Right hindlimb (tissue), 1 donor: ENCODE measurements around the gene DGKB.
A peak's percentile ranks its signal among the peaks of the same experiment; 100 is the strongest.

Experiments used
- DNase-seq: peaks from one replicate; pipeline ENCODE4 v3.0.0-alpha.2; 2018

The DGKB gene

GRCh38 chr7:14902589-14903067, at the start of gene DGKB:
Gene DGKB, minus strand, starts transcription at chr7:14902751.
- peak; percentile 53 for DNase-seq

- DNase-seq = no peak
Observed at GRCh38 chr7:14950013-14950412, 47.5 kb upstream of the DGKB start.

GRCh38 chr7:14938181-14938580, 35.6 kb upstream of the DGKB start:
- DNase-seq = no peak

- no peak for DNase-seq
Observed at GRCh38 chr7:14937581-14937980, 35.0 kb upstream of the DGKB start.

- peak; percentile 47 for DNase-seq
Observed at GRCh38 chr7:14936554-14936953, 34.0 kb upstream of the DGKB start.

GRCh38 chr7:14934839-14935238, 32.3 kb upstream of the DGKB start:
- DNase-seq = no peak

- DNase-seq = no peak
Observed at GRCh38 chr7:14931511-14932215, 29.1 kb upstream of the DGKB start.

- no peak for DNase-seq
Observed at GRCh38 chr7:14924398-14924797, 21.8 kb upstream of the DGKB start.

- no peak for DNase-seq
Observed at GRCh38 chr7:14911077-14911476, 8.5 kb upstream of the DGKB start.

- no peak for DNase-seq
Observed at GRCh38 chr7:14908697-14909096, 6.1 kb upstream of the DGKB start.

- no peak for DNase-seq
Observed at GRCh38 chr7:14905764-14906163, 3.2 kb upstream of the DGKB start.

GRCh38 chr7:14900051-14900450, 2.5 kb downstream of the DGKB start:
- DNase-seq = no peak

GRCh38 chr7:14899030-14899429, 3.5 kb downstream of the DGKB start:
- no peak for DNase-seq

- DNase-seq = no peak
Observed at GRCh38 chr7:14896461-14896860, 6.1 kb downstream of the DGKB start.

- no peak for DNase-seq
Observed at GRCh38 chr7:14894826-14895225, 7.7 kb downstream of the DGKB start.

GRCh38 chr7:14892961-14893360, 9.6 kb downstream of the DGKB start:
- no peak for DNase-seq

GRCh38 chr7:14891289-14891688, 11.3 kb downstream of the DGKB start:
- DNase-seq = no peak

GRCh38 chr7:14888962-14889361, 13.6 kb downstream of the DGKB start:
- DNase-seq = no peak

- no peak for DNase-seq
Observed at GRCh38 chr7:14886533-14886932, 16.0 kb downstream of the DGKB start.

- DNase-seq = no peak
Observed at GRCh38 chr7:14875941-14876587, 26.5 kb downstream of the DGKB start.

GRCh38 chr7:14871880-14872279, 30.7 kb downstream of the DGKB start:
- DNase-seq = no peak

GRCh38 chr7:14870394-14870793, 32.2 kb downstream of the DGKB start:
- DNase-seq = no peak

- no peak for DNase-seq
Observed at GRCh38 chr7:14868937-14869336, 33.6 kb downstream of the DGKB start.

GRCh38 chr7:14861456-14861855, 41.1 kb downstream of the DGKB start:
- DNase-seq = no peak

- no peak for DNase-seq
Observed at GRCh38 chr7:14859267-14859666, 43.3 kb downstream of the DGKB start.
